ENCODE data around the gene CCDC8. TPM values are rescaled to one million over a fixed set of nuclear protein-coding genes. Genes with fewer than 3 reads are reported as not detected.
A peak's percentile ranks its signal among the peaks of the same experiment; 100 is the strongest.

The CCDC8 gene
- polyA plus RNA-seq, 6 donors from 2014 or later: not detected

DNA sequence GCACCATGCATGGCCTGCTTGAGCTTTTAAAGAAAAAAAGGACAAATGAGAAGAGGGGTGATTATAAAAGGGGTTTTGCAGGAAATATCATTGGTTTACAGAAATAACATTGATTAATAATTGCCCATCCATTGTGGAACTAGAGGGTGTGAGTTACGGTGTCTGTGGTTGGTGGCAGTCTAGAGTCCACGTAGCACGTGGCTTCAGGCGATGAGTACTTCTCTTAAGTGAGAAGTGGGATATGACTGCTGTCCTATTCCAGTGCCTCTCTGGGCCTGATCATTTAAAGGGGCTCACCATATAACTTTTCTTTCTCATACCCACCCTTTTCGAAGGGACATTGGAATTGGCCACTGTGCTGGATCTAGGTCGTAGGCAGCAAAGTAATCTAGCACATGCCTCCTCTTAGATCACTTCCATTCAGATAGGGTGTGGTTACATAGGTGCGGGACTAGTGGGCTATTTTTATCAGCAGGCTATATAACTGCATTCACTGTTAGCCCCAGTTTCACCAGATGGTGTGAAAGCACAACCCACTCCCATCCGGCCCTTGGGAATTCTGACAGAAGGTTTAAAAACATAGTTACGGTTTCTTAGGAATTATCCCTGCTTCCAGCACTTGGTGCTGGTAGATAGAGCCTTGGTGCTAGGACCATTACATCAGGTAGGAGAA lies 46.6 kb downstream of the CCDC8 start:
- Mint-ChIP-seq H3K9me3 (no peaks in the 10 kb centered on the region), H3K27me3 (no peaks in the 10 kb centered on the region), H3K4me1 (peaks cover 14 to 27% (median 19%) of the 10 kb centered on the region in 3 donors), H3K36me3 (peaks cover 8 to 10% of the 10 kb centered on the region in 2 donors), H3K4me3 (no peak overlapping the region), H3K27ac (peak overlapping the region in 2 of 6 donors; percentile 76 to 83)
- DNase-seq (no peak), ATAC-seq (ENCODE audit: low read depth in 2 of 2) (no peak)

DNA sequence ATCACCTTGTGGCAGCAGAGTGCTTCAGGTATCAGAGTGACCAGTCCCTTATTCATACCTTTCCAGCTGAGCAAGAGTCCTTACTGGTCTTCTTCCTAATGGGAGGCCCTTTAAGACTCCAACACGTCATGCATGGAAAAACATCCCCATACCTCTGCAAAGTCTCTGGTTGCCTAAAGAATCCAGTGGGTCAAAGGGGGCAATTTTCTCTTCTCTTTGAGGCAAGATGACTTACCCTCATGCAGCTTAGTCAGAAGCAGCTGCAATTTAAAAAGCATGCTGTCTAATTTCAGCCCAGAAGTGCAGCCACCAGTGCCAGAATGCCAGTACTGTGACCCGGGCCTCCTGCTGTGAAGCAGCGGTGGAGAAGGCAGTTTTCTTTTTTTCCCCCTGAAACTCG lies 47.8 kb downstream of the CCDC8 start:
- no peak for ATAC-seq (ENCODE audit: low read depth in 2 of 2)
- peaks cover 8 to 10% of the 10 kb centered on the region in 2 donors for H3K36me3 Mint-ChIP-seq
- peaks cover 11 to 19% (median 14%) of the 10 kb centered on the region in 3 donors for H3K4me1 Mint-ChIP-seq

GRCh38 chr19:46364359-46364758 lies 49.0 kb downstream of the CCDC8 start:
- Mint-ChIP-seq H3K4me3 (no peak overlapping the region), H3K27ac (no peak overlapping the region), H3K36me3 (peaks cover 8 to 10% of the 10 kb centered on the region in 2 donors), H3K9me3 (no peaks in the 10 kb centered on the region), H3K4me1 (peaks cover 11 to 19% (median 14%) of the 10 kb centered on the region in 3 donors), H3K27me3 (no peaks in the 10 kb centered on the region)
- no peak for ATAC-seq (ENCODE audit: low read depth in 2 of 2)
- no peak for DNase-seq

More for the DNA sequence above, 47.8 kb downstream of the CCDC8 start:
- no peak overlapping the region for H3K4me3 Mint-ChIP-seq
- no peaks in the 10 kb centered on the region for H3K27me3 Mint-ChIP-seq
- peak overlapping the region in 1 of 6 donors; percentile 12 for H3K27ac Mint-ChIP-seq
- no peak for DNase-seq
- H3K9me3 Mint-ChIP-seq: no peaks in the 10 kb centered on the region

DNA sequence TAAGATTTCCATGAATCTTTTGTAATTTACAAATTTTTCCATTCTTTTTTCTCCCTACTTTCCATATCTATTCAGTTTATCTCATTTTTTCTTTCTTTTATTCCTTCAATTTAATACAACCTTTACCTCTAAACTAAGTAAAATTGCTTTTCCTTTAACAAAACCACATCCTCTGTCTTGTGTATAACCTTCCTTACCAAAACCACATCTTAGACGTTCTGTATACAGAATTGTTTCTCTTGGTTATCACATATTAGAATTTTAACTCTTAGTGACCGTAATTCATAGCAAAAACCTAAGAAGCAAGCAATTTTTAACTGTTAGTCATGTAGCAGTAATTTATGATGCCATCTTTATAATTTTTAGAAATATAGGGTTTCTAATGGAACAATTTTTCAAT lies 51.4 kb downstream of the CCDC8 start:
- Mint-ChIP-seq H3K4me1 (peaks cover 9 to 14% (median 11%) of the 10 kb centered on the region in 3 donors), H3K27ac (no peak overlapping the region), H3K4me3 (no peak overlapping the region), H3K9me3 (no peaks in the 10 kb centered on the region), H3K36me3 (peaks cover 8 to 10% of the 10 kb centered on the region in 2 donors), H3K27me3 (no peaks in the 10 kb centered on the region)
- ATAC-seq (ENCODE audit: low read depth in 2 of 2) (no peak), DNase-seq (no peak)

Other genes starting within 250 kb of the CCDC8 start
- not detected for gene IGFL1, start 183.8 kb downstream of the CCDC8 start, polyA plus RNA-seq (ENCODE audit: low read depth in 6 of 6)
- gene HIF3A, start 116.5 kb downstream of the CCDC8 start, polyA plus RNA-seq (ENCODE audit: low read depth in 6 of 6): not detected
- gene PPP5C, start 66.5 kb downstream of the CCDC8 start, polyA plus RNA-seq (ENCODE audit: low read depth in 6 of 6): 10 to 100 TPM; 14.5 to 26.6 (median 19.7) TPM
- not detected for gene PNMA8C, start 15.4 kb upstream of the CCDC8 start, polyA plus RNA-seq (ENCODE audit: low read depth in 6 of 6)
- gene PNMA8A, start 58.0 kb upstream of the CCDC8 start, polyA plus RNA-seq (ENCODE audit: low read depth in 6 of 6): not detected
- gene PNMA8B, start 82.3 kb upstream of the CCDC8 start, polyA plus RNA-seq (ENCODE audit: low read depth in 6 of 6): 1 to 10 TPM in 1 of 6 donors, under 1 TPM in 3, not detected in 2; 0.05 to 1.3 (median 0.12) TPM
- 100 to 1,000 TPM; 106 to 118 (median 112) TPM for gene CALM3, start 187.8 kb upstream of the CCDC8 start, polyA plus RNA-seq (ENCODE audit: low read depth in 6 of 6)
- 1 to 10 TPM in 5 of 6 donors, not detected in 1; 1.3 to 4.5 (median 1.9) TPM for gene PTGIR, start 211.5 kb upstream of the CCDC8 start, polyA plus RNA-seq (ENCODE audit: low read depth in 6 of 6)
- 10 to 100 TPM in 2 of 6 donors, not detected in 4; 14.1 to 16.1 TPM for gene GNG8, start 222.6 kb upstream of the CCDC8 start, polyA plus RNA-seq (ENCODE audit: low read depth in 6 of 6)
- under 1 TPM in 2 of 6 donors, not detected in 4; 0.11 to 0.30 TPM for gene DACT3, start 247.6 kb upstream of the CCDC8 start, polyA plus RNA-seq (ENCODE audit: low read depth in 6 of 6)

All from naive B cell (primary cell).